Thyroid gland (tissue), 4 donors: Measurements from ENCODE around the gene KIF1C. TPM values are rescaled to one million over a fixed set of nuclear protein-coding genes. Genes with fewer than 3 reads are reported as not detected.

Experiments used
- DNase-seq, 2 donors: peaks; one replicate each; pipeline ENCODE4 v3.0.0-alpha.2; 2019
- H3K27ac ChIP-seq, 3 donors: fragments of 200-600 bp; sonication (generic); 1 replicate in 2 of 3; 2 replicates in 1 of 3; pipeline ENCODE4 v1.5.1; 2016 to 2019; ENCODE audit warnings: mild to moderate bottlenecking in 1 of 3, moderate library complexity in 1 of 3
- H3K27me3 ChIP-seq: fragments of 200-600 bp; sonication (generic); one replicate; pipeline ENCODE4 v1.5.1; 2019
- H3K36me3 ChIP-seq, 2 donors: fragments of 200-600 bp; sonication (generic); one replicate each; pipeline ENCODE4 v1.5.1; 2016 to 2019
- H3K4me1 ChIP-seq, 2 donors: fragments of 200-600 bp; sonication (generic); one replicate each; pipeline ENCODE4 v1.5.1; 2017 to 2019
- H3K4me3 ChIP-seq, 3 donors: fragments of 200-600 bp; sonication (generic); replicated peaks in 1 of 3; 1 replicate in 2 of 3; 2 replicates in 1 of 3; pipeline ENCODE4 v1.5.1; 2016; ENCODE audit warnings: mild to moderate bottlenecking in 1 of 3
- H3K9me3 ChIP-seq: fragments of 200-600 bp; sonication (generic); one replicate; pipeline ENCODE4 v1.5.1; 2017
- POLR2A ChIP-seq, 2 donors: fragments of 450-650 bp; IDR thresholded peaks; one replicate each; pipeline ENCODE4 v1.6.1; 2017; ENCODE audit warnings: antibody characterized with exemption in 2 of 2, mild to moderate bottlenecking in 2 of 2, moderate library complexity in 1 of 2
- WGBS, 2 donors: methylation state at CpG; one replicate each; pipeline ENCODE4 v1.1.5; 2017; 5-methylcytosine and 5-hydroxymethylcytosine counted together
- intact Hi-C: fragments of 100-400 bp; cut with DNase I; formaldehyde crosslinking; loops from one replicate; pipeline ENCODE4 v1.15.1; 2023
- total RNA-seq, 4 donors: library from RNA; depleted of rRNA; stranded (reverse); fragments of >200 nt; gene quantifications; one replicate each; pipeline ENCODE4 v1.2.3, GENCODE V29; 2016
- TF ChIP-seq, protein P1 (sequence below), 6 experiments: fragments of 200-600 bp in 3 of 6; fragments of 450-650 bp in 3 of 6; sonication (generic) in 3 of 6; IDR thresholded peaks; one replicate each; pipeline ENCODE4 v1.5.1; 2016 to 2019; ENCODE audit warnings: antibody characterized with exemption in 6 of 6, mild to moderate bottlenecking in 2 of 6, inconsistent platforms in 1 of 6, moderate library complexity in 1 of 6

The KIF1C gene
- total RNA-seq, 4 donors from 2014 or later = 67.3 to 134 (median 86.9) TPM

DNA sequence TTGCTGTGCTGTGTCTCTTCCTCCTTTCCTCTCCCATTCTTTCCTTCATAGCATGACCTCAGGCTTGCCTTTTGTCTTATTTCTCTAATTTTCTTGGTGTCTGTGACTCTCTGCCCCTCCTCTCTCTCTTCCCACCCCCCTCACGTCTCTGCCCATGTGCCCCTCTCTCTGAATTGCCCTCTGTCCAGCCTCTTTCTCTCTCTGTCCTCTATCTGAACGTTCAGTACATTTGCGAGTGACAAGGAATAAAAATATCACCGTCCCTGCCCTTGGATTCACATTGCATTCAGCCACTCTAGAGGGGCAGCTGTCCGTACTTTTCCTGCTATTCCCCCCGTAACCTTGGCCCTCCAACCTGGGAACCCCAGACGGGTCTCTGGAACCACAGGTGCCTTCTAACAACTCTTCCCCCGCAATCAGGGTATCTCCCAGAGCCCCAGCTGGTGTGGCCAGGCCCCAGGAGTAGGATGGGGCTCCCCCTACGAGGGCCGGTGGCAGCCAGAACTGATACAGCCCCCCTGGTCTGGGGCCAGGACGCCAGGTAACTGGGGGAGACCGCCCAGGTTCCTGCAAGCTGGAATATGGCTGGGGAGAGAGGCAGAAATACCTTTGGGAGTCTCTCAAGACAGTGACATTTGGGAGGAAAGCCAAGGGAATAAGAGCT, 1.8 kb downstream of the KIF1C start:
- H3K4me3 ChIP-seq = peak overlapping the region in 1 of 3 donors; percentile 99
- no peaks in the 10 kb centered on the region for H3K27me3 ChIP-seq
- H3K4me1 ChIP-seq = peaks cover 21 to 26% of the 10 kb centered on the region in 2 donors
- WGBS, 2 donors = 70 to 71% methylated on average over 12 of the region's 12 CpGs
- intact Hi-C loops = no loop called here
- no peaks in the 10 kb centered on the region for H3K9me3 ChIP-seq
- peaks cover 36 to 37% of the 10 kb centered on the region in 2 donors for H3K36me3 ChIP-seq
- TF ChIP-seq, protein P1, sequence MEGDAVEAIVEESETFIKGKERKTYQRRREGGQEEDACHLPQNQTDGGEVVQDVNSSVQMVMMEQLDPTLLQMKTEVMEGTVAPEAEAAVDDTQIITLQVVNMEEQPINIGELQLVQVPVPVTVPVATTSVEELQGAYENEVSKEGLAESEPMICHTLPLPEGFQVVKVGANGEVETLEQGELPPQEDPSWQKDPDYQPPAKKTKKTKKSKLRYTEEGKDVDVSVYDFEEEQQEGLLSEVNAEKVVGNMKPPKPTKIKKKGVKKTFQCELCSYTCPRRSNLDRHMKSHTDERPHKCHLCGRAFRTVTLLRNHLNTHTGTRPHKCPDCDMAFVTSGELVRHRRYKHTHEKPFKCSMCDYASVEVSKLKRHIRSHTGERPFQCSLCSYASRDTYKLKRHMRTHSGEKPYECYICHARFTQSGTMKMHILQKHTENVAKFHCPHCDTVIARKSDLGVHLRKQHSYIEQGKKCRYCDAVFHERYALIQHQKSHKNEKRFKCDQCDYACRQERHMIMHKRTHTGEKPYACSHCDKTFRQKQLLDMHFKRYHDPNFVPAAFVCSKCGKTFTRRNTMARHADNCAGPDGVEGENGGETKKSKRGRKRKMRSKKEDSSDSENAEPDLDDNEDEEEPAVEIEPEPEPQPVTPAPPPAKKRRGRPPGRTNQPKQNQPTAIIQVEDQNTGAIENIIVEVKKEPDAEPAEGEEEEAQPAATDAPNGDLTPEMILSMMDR (IDR thresholded peaks at IDR 0.05) = no peak
- TF ChIP-seq POLR2A (IDR thresholded peaks at IDR 0.05) = no peak
- no peak overlapping the region for H3K27ac ChIP-seq
- DNase-seq = no peak

DNA sequence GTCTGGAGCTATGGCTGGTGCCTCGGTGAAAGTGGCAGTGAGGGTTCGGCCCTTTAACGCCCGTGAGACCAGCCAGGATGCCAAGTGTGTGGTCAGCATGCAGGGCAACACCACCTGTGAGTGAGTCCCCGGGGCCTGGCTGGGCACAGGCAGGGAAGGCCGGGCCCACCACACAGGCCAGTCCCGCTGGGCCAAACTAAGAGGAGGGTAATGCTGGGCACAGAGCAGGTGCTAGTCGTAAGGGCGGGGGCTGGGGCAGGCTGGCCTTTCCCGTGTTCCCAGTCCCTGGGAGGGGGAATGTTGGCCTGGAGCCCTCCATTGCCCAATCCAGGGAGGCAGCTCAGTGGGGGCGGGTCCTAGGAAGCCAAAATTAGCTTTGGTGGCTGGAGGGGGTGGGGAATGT, 2.5 kb downstream of the KIF1C start:
- TF ChIP-seq, protein P1 (IDR thresholded peaks at IDR 0.05) = no peak
- TF ChIP-seq POLR2A (IDR thresholded peaks at IDR 0.05) = no peak
- H3K9me3 ChIP-seq = no peaks in the 10 kb centered on the region
- peak; percentile 54 to 62 for DNase-seq
- H3K27ac ChIP-seq = no peak overlapping the region
- H3K4me1 ChIP-seq = peaks cover 21 to 26% of the 10 kb centered on the region in 2 donors
- H3K27me3 ChIP-seq = no peaks in the 10 kb centered on the region
- H3K4me3 ChIP-seq = no peak overlapping the region
- 65 to 74% methylated on average over 7 to 11 of the region's 11 CpGs for WGBS, 2 donors
- intact Hi-C loops = no loop called here
- H3K36me3 ChIP-seq = peaks cover 42 to 43% of the 10 kb centered on the region in 2 donors

DNA sequence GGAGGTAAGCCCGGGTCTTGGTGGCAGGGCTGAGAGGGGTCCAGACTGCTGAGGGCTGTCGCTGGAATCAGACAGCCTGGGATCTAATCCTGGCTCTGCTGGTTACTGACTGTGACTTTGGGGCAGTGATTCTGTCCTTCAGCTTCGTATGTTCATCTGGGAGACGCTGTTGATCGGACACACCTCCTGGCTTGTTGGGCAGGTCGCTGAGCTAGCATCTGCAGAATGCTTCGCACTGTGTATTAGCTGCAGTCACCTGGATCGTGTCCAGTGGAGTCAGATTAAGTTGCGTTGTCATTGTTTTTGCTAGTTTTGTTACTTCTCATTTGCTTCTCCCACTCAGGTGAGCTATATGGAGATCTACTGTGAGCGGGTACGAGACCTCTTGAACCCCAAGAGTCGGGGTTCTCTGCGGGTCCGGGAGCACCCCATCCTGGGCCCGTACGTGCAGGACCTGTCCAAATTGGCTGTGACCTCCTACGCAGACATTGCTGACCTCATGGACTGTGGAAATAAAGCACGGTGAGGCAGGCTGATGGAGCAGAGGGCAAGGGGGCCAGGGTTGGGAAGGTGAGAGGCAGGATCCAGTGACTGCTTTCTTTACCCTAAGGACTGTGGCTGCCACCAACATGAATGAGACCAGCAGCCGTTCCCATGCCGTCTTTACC, 4.5 kb downstream of the KIF1C start:
- TF ChIP-seq, protein P1 (IDR thresholded peaks at IDR 0.05) = no peak
- TF ChIP-seq POLR2A (IDR thresholded peaks at IDR 0.05) = no peak
- no peak overlapping the region for H3K4me3 ChIP-seq
- intact Hi-C loops = no loop called here
- peaks cover 15 to 18% of the 10 kb centered on the region in 2 donors for H3K4me1 ChIP-seq
- no peak overlapping the region for H3K27ac ChIP-seq
- no peaks in the 10 kb centered on the region for H3K9me3 ChIP-seq
- no peaks in the 10 kb centered on the region for H3K27me3 ChIP-seq
- no peak for DNase-seq
- 94 to 95% methylated on average over 18 to 20 of the region's 20 CpGs for WGBS, 2 donors
- peaks cover 63% of the 10 kb centered on the region in 2 donors for H3K36me3 ChIP-seq

DNA sequence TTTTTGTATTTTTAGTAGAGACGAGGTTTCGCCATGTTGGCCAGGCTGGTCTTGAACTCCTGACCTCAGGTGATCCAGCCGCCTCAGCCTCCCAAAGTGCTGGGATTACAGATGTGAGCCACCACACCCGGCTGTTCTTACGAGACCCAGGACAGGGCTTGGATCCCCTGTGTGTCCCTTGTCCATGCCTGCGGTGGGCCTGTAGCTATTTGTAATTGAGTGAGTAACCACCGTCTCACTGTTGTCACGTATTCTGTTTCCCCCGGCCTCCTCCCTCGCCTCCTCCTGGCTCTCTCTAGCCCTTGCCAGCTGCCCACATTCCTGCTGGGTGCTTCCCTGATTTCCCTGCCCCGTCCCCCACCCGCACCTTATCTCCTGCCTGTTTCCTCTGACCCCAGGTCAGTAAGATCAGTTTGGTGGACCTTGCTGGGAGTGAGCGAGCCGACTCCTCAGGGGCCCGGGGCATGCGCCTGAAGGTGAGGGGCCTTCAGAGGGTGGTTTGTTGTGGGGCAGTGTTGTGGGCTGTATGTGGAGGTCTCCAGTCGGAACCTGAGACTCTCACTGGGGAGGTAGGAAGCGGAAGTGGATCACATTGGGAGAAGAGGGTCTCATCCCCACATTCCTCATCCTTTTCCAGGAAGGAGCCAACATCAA, 5.6 kb downstream of the KIF1C start:
- TF ChIP-seq, protein P1 (IDR thresholded peaks at IDR 0.05) = no peak
- TF ChIP-seq POLR2A (IDR thresholded peaks at IDR 0.05) = no peak
- 97% methylated on average over 17 to 18 of the region's 18 CpGs for WGBS, 2 donors
- Histone ChIP-seq H3K4me3 (no peak overlapping the region), H3K9me3 (no peaks in the 10 kb centered on the region), H3K27me3 (no peaks in the 10 kb centered on the region), H3K27ac (no peak overlapping the region), H3K4me1 (peaks cover 14 to 18% of the 10 kb centered on the region in 2 donors), H3K36me3 (peaks cover 73% of the 10 kb centered on the region in 2 donors)
- intact Hi-C loops = no loop called here
- no peak for DNase-seq

DNA sequence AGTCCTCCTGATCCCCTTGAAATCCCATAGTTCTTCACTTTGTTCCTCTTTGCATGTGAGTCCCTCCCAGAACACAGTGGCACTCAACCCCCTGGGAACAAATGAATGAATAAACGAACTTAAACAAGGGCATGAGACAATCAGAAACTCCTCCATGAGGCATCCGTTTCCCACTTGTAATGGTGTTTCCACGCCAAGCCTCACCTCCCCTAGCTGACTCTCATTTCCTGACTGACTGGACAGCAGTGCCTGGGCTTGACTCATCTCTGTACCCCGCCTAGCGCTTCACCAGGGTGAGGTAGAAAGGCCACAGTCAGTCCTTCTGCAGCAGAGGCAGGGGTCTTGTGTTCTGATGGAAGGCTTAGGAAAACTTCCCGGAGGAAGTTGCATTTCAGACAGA, 14.2 kb downstream of the KIF1C start:
- intact Hi-C loops = no loop called here
- 78 to 84% methylated on average over 6 of the region's 6 CpGs for WGBS, 2 donors
- peaks cover 45 to 66% of the 10 kb centered on the region in 2 donors for H3K36me3 ChIP-seq

More for the DNA sequence above, 14.2 kb downstream of the KIF1C start:
- no peak overlapping the region for H3K4me3 ChIP-seq
- H3K27ac ChIP-seq = no peak overlapping the region
- no peaks in the 10 kb centered on the region for H3K9me3 ChIP-seq
- no peaks in the 10 kb centered on the region for H3K4me1 ChIP-seq
- no peak for DNase-seq
- TF ChIP-seq, protein P1 (IDR thresholded peaks at IDR 0.05) = no peak
- TF ChIP-seq POLR2A (IDR thresholded peaks at IDR 0.05) = no peak
- no peaks in the 10 kb centered on the region for H3K27me3 ChIP-seq
